HFFc6 (cell line): ENCODE data around the gene TLX2. TPM values are rescaled to one million over a fixed set of nuclear protein-coding genes. Genes with fewer than 3 reads are reported as not detected.
"Not testable (repeated sequence)": the region's sequence is repeated elsewhere in the genome, so short reads cannot be mapped to it uniquely, and the experiment has no call there.

Experiments used
- DNase-seq: peaks from one replicate; pipeline ENCODE4 v3.0.0-alpha.2; 2018
- H3K27ac Mint-ChIP-seq: 2 replicates; pipeline ENCODE4 v1.8.0; 2020; ENCODE audit warnings: mild to moderate bottlenecking, mixed read lengths
- H3K27me3 Mint-ChIP-seq: 2 replicates; pipeline ENCODE4 v1.8.0; 2021; ENCODE audit warnings: mild to moderate bottlenecking, moderate library complexity, mixed read lengths; ENCODE audit not compliant: insufficient read depth
- H3K36me3 Mint-ChIP-seq: 2 replicates; pipeline ENCODE4 v1.8.0; 2021; ENCODE audit warnings: low read depth, mixed read lengths
- H3K4me1 Mint-ChIP-seq: 2 replicates; pipeline ENCODE4 v1.8.0; 2020; ENCODE audit warnings: low read depth, mixed read lengths
- H3K4me3 Mint-ChIP-seq: 2 replicates; pipeline ENCODE4 v1.8.0; 2020; ENCODE audit warnings: mild to moderate bottlenecking, moderate library complexity, mixed read lengths
- H3K9me3 Mint-ChIP-seq: 2 replicates; pipeline ENCODE4 v1.8.0; 2020; ENCODE audit warnings: mild to moderate bottlenecking, mixed read lengths
- total RNA-seq, 6 experiments: library from RNA; stranded (reverse); fragmentation: NEBNext Ultra II Directional; extraction: Animal tissue kit (Norgen Biotek cat#: 25700); gene quantifications; 2 replicates in 1 of 6; 3 replicates in 5 of 6; pipeline ENCODE4 v1.2.3, GENCODE V29; 2021
- TF ChIP-seq, protein P1 (sequence below): fragments of 200-600 bp; sonication (generic); IDR thresholded peaks from 2 replicates; pipeline ENCODE4 v1.5.0; 2021; ENCODE audit warnings: antibody characterized with exemption, mild to moderate bottlenecking

TLX2 gene
- total RNA-seq, 6 experiments from 2014 or later = 0.17 to 0.31 (median 0.21) TPM

DNA sequence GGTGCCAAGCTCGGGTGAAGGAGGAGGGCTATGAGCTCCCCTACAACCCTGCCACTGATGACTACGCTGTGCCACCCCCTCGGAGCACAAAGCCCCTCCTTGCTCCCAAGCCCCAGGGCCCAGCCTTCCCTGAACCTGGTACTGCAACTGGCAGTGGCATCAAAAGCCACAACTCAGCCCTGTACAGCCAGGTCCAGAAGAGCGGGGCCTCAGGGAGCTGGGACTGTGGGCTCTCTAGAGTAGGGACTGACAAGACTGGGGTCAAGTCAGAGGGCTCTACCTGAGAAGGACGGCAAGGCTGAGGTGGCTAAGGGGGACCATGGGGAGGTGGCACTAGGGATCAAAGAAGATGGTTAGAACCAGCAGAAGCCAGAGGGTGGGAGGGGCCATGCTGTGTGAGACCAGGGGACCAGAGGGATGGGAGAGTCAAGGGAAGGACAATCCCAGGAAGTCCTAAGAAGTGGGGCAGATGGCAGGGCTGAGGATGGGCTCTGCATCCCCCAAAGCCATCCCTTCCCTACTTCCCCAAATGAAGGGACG is 42.7 kb downstream of the TLX2 start:
- TF ChIP-seq, protein P1, sequence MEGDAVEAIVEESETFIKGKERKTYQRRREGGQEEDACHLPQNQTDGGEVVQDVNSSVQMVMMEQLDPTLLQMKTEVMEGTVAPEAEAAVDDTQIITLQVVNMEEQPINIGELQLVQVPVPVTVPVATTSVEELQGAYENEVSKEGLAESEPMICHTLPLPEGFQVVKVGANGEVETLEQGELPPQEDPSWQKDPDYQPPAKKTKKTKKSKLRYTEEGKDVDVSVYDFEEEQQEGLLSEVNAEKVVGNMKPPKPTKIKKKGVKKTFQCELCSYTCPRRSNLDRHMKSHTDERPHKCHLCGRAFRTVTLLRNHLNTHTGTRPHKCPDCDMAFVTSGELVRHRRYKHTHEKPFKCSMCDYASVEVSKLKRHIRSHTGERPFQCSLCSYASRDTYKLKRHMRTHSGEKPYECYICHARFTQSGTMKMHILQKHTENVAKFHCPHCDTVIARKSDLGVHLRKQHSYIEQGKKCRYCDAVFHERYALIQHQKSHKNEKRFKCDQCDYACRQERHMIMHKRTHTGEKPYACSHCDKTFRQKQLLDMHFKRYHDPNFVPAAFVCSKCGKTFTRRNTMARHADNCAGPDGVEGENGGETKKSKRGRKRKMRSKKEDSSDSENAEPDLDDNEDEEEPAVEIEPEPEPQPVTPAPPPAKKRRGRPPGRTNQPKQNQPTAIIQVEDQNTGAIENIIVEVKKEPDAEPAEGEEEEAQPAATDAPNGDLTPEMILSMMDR = no peak
- Mint-ChIP-seq H3K27ac (no peak overlapping the region), H3K4me1 (peaks cover 31% of the 10 kb centered on the region), H3K9me3 (no peaks in the 10 kb centered on the region), H3K27me3 (peaks cover 5% of the 10 kb centered on the region), H3K4me3 (no peak overlapping the region), H3K36me3 (0 out of 2 replicates have a peak, but pooled peaks cover 2% of the 10 kb centered on the region)
- no peak for DNase-seq

DNA sequence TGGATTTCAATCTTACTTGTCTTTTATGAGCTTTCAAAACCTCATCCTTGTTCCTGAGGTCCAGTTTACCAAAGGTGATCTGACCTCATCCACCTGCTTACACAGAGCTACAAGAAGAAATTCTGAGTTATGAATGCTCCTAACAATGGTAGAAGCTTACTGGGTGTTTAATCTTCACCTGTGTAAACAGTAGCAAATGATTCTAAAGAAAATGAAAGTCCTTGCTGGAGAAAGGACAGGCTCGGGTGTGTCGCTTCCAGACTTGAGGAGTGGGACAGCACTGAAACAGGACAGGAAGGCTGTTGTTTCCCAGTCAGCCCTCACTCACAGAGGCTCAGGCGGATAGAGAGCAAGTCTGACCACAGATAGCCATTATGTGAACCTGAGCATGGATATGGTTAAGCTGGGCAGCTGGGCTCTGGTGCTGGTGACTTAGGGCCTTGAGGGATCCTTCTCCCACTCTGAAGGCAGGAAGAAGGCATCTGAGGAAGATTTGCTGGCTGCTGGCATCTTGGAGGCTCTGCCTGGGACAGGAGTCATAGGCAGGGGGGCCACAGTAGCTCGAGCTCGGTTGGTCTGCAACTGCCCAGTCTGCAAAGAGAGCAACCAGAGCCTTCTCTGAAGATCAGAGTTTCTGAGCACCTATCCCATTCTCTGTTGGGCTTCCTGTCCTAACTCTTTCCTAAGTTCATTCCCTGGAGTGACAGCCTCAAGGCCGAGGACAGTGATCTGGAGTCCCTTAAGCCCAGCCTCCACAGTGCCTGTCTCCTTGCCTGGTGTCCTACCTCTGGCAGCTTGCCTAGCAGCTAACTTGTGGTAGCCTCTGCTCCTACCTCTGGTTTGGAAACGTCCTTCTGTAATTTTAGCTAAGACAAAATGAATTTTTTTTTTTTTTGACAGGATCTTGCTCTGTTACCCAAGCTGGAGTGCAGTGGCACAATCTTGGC is 44.3 kb downstream of the TLX2 start:
- Mint-ChIP-seq H3K4me1 (peaks cover 34% of the 10 kb centered on the region), H3K9me3 (no peaks in the 10 kb centered on the region), H3K27me3 (peaks cover 5% of the 10 kb centered on the region), H3K4me3 (no peak overlapping the region), H3K27ac (no peak overlapping the region), H3K36me3 (no peaks in the 10 kb centered on the region)
- TF ChIP-seq, protein P1 = no peak
- DNase-seq = no peak

DNA sequence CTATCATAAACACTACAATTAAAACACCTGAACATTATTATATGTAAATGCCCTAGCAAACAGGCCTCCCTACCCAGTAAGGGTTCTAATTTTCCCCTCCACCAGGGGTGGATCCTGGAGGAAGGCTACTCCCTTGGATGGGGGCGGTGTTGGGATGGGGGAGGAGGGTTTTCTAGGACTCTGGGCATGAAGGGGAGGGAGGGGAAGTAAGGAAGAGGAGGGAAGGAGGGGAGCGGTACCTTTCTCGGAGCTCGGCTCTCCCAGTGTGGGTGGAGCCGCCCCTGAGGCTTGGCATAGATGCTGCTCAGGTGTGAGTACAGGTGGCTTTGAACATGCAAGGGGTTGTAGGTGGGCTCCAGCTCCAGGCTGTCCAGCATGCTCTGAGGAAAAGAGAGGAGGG is 45.7 kb downstream of the TLX2 start:
- no peak overlapping the region for H3K4me3 Mint-ChIP-seq
- TF ChIP-seq, protein P1 = no peak
- H3K36me3 Mint-ChIP-seq = no peaks in the 10 kb centered on the region
- DNase-seq = no peak
- H3K4me1 Mint-ChIP-seq = peaks cover 47% of the 10 kb centered on the region
- peaks cover 1% of the 10 kb centered on the region; the same call in 1 of the 2 replicates for H3K27me3 Mint-ChIP-seq
- no peak overlapping the region for H3K27ac Mint-ChIP-seq
- no peaks in the 10 kb centered on the region for H3K9me3 Mint-ChIP-seq

DNA sequence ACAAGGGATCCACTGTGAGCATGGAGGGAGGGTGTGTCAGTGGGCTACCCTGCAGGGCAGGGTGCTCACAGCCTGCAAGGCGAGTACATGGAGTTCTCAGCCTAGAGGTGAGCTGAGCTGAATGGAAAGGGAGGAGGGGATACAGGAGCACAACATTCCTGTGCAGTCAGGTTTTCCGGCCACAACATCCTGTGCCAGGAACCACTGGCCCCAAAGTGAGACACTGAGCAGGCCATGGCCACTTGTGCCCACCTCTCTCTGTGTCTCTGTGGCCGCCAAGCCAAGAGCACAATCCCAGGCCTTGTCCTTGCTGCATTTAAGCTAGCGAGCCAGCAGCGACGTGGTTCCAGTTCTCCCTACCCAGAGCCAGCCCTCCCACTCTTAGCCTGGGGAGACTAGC is 46.3 kb downstream of the TLX2 start:
- H3K4me3 Mint-ChIP-seq = no peak overlapping the region
- no peaks in the 10 kb centered on the region for H3K36me3 Mint-ChIP-seq
- H3K27me3 Mint-ChIP-seq = peaks cover 1% of the 10 kb centered on the region; the same call in 1 of the 2 replicates
- H3K9me3 Mint-ChIP-seq = no peaks in the 10 kb centered on the region
- peaks cover 49% of the 10 kb centered on the region for H3K4me1 Mint-ChIP-seq
- H3K27ac Mint-ChIP-seq = no peak overlapping the region
- no peak for DNase-seq
- TF ChIP-seq, protein P1 = no peak

DNA sequence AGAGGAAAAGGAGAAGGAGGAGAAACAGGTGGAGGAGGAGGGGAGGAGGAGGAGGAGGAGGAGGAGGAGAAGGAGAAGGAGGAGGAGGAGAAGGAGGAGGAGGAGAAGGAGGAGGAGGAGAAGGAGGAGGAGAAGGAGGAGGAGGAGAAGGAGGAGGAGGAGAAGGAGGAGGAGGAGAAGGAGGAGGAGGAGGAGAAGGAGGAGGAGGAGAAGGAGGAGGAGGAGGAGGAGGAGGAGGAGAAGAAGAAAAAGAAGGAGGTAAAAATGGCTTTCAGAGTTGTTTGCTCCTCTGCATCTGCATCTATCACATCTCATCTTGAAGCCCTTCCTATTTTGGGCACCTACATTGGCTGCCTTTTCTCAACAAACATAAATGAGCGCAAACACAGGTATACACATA is 46.8 kb downstream of the TLX2 start:
- H3K27ac Mint-ChIP-seq, H3K4me3 Mint-ChIP-seq: not testable (repeated sequence)

DNA sequence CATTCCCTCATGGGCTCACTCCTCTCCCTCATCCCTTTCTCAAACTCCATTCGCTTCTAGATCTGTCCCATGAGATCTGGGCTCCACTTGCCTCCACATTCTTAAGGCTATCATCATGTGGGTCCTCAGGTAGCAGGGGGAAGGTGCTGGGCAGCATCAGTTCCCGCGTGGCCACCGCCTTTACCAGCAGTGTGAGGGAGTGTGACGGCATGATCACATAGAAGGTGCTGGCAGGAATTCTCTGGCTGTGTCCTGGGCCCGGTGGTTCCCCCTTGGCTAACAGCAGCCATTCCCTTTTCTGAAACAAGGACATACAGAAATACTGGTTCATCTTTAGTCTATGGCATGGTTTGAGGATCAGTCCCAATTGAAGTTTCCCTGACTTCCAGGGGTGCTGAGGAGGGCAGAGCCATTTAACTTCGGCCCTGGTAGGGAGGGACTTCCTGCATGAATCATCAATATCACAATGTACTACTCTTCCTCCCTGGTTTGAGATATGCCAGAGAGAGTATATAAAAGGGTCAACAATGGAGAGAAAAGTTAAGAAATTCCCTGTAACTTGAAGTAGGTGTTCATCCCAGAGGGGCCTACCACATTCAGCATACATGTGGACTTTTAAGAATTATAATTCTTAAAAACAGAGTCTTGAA is 48.0 kb downstream of the TLX2 start:
- Mint-ChIP-seq H3K27me3 (peaks cover 1% of the 10 kb centered on the region; the same call in 1 of the 2 replicates), H3K27ac (no peak overlapping the region), H3K36me3 (no peaks in the 10 kb centered on the region), H3K4me1 (peaks cover 66% of the 10 kb centered on the region), H3K9me3 (no peaks in the 10 kb centered on the region), H3K4me3 (no peak overlapping the region)
- TF ChIP-seq, protein P1 = no peak
- DNase-seq = no peak

More for the DNA sequence above, 46.8 kb downstream of the TLX2 start:
- H3K9me3 Mint-ChIP-seq, DNase-seq, H3K36me3 Mint-ChIP-seq, H3K27me3 Mint-ChIP-seq: not testable (repeated sequence)
- H3K4me1 Mint-ChIP-seq = peaks cover 53% of the 10 kb centered on the region
